ENCODE data around the gene SPDL1. TPM values are rescaled to one million over a fixed set of nuclear protein-coding genes. Genes with fewer than 3 reads are reported as not detected.

The SPDL1 gene
- total and polyA plus RNA-seq, 9 donors = 4.1 to 10.4 (median 7.2) TPM

- Histone ChIP-seq H3K4me1 (ENCODE audit: insufficient read depth) (no peaks in the 10 kb centered on the region), H3K27ac (no peak overlapping the region), H3K4me3 (no peak overlapping the region), H3K9me3 (no peaks in the 10 kb centered on the region), H3K27me3 (no peaks in the 10 kb centered on the region), H3K36me3 (no peaks in the 10 kb centered on the region)
- WGBS, 3 donors = 70 to 86% (median 73%) methylated on average over 2 of the region's 2 CpGs
- TF ChIP-seq EP300 (IDR thresholded peaks at IDR 0.05) = no peak
- TF ChIP-seq POLR2A (IDR thresholded peaks at IDR 0.05) = no peak
- no peak for TF ChIP-seq CTCF (IDR thresholded peaks at IDR 0.05)
- DNase-seq = no peak
- intact Hi-C loops (cut with DNase I) = no loop called here
Observed at GRCh38 chr5:169628892-169629291, 45.3 kb downstream of the SPDL1 start.

- H3K4me1 ChIP-seq (ENCODE audit: insufficient read depth) = no peaks in the 10 kb centered on the region
- DNase-seq = no peak
- H3K9me3 ChIP-seq = no peaks in the 10 kb centered on the region
- WGBS, 3 donors = 72 to 79% (median 74%) methylated on average over 6 of the region's 6 CpGs
- intact Hi-C loops (cut with DNase I) = no loop called here
- no peaks in the 10 kb centered on the region for H3K36me3 ChIP-seq
- H3K27ac ChIP-seq = no peak overlapping the region
- TF ChIP-seq CTCF (IDR thresholded peaks at IDR 0.05) = no peak
- no peaks in the 10 kb centered on the region for H3K27me3 ChIP-seq
- H3K4me3 ChIP-seq = no peak overlapping the region
Observed at GRCh38 chr5:169629847-169630548, 46.4 kb downstream of the SPDL1 start.

- Histone ChIP-seq H3K9me3 (peaks cover 0 to 1% of the 10 kb centered on the region in 2 donors), H3K36me3 (no peaks in the 10 kb centered on the region), H3K27me3 (no peaks in the 10 kb centered on the region), H3K27ac (no peak overlapping the region), H3K4me1 (ENCODE audit: insufficient read depth) (no peaks in the 10 kb centered on the region), H3K4me3 (no peak overlapping the region)
- intact Hi-C loops (cut with DNase I) = no loop called here
- no peak for DNase-seq
- WGBS, 3 donors = 69 to 77% (median 74%) methylated on average over 4 of the region's 4 CpGs
- no peak for TF ChIP-seq POLR2A (IDR thresholded peaks at IDR 0.05)
- TF ChIP-seq EP300 (IDR thresholded peaks at IDR 0.05) = no peak
- no peak for TF ChIP-seq CTCF (IDR thresholded peaks at IDR 0.05)
Observed at GRCh38 chr5:169631360-169631759, 47.8 kb downstream of the SPDL1 start.

- peaks cover 0 to 3% of the 10 kb centered on the region in 2 donors for H3K9me3 ChIP-seq
- no peak overlapping the region for H3K27ac ChIP-seq
- no peaks in the 10 kb centered on the region for H3K4me1 ChIP-seq (ENCODE audit: insufficient read depth)
- H3K4me3 ChIP-seq = no peak overlapping the region
- WGBS, 3 donors = 76 to 85% (median 77%) methylated on average over 1 of the region's 1 CpG
- no peak for DNase-seq
- TF ChIP-seq CTCF (IDR thresholded peaks at IDR 0.05) = no peak
- no peak for TF ChIP-seq POLR2A (IDR thresholded peaks at IDR 0.05)
- TF ChIP-seq EP300 (IDR thresholded peaks at IDR 0.05) = no peak
- H3K36me3 ChIP-seq = no peaks in the 10 kb centered on the region
- intact Hi-C loops (cut with DNase I) = no loop called here
- no peaks in the 10 kb centered on the region for H3K27me3 ChIP-seq
Observed at GRCh38 chr5:169632946-169633345, 49.4 kb downstream of the SPDL1 start.

Measured in ovary (tissue), 9 donors.